RWPE1 (cell line): Measurements from ENCODE around the gene IFT25.

ENCODE experiments used
- CTCF ChIA-PET: fragments of 350-600 bp; sonication (Branson Sonifier 250); formaldehyde crosslinking; extraction: SDS; loops from one replicate; lab custom pipeline; 2021; lab: Yijun Ruan, JAX
- POLR2A ChIA-PET: fragments of 400-600 bp; formaldehyde crosslinking; extraction: SDS; loops from one replicate; lab custom pipeline; 2020; ENCODE audit warnings: antibody characterized with exemption; ENCODE audit not compliant: low non-redundant PET; lab: Yijun Ruan, JAX
- DNase-seq: peaks from one replicate; pipeline ENCODE4 v3.0.0; 2012; ENCODE audit warnings: low spot score
- H3K27ac ChIP-seq: fragments of 450-650 bp; 2 replicates; pipeline ENCODE4 v1.5.1; 2017
- TF ChIP-seq, protein P1 (sequence below): fragments of 450-650 bp; conservative IDR thresholded peaks from 2 replicates; pipeline ENCODE4 v1.5.1; 2017; ENCODE audit warnings: low read depth, mild to moderate bottlenecking

IFT25 gene

DNA sequence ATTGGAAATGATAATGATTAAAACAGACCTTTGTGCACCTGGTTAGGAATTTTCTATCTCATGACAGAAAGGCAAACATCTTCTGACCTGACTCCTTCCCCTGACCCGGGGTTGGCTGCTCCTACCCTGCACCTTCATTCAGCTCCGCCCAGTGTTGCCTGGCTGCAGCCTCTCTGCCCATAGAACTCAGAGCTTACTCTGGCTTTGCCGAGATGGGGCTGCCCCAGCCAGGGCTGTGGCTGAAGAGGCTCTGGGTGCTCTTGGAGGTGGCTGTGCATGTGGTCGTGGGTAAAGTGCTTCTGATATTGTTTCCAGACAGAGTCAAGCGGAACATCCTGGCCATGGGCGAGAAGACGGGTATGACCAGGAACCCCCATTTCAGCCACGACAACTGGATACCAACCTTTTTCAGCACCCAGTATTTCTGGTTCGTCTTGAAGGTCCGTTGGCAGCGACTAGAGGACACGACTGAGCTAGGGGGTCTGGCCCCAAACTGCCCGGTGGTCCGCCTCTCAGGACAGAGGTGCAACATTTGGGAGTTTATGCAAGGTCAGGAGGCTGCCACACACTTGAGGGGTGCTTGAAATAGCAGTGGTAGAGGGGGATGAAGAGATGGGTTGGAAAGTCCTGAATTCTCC is 51.4 kb downstream of the IFT25 start, which contains the start of gene DIO1:
TSS of gene DIO1 (plus strand) at position 189 of the 638 bp plus-strand sequence. CDS start at position 213, 24 bp downstream.
- ChIA-PET POLR2A (no interaction called here), CTCF (interaction anchor here (0.6 kb wide), 1 partner anchor 65 kb away, joined by 4 read pairs; no protein-coding TSS in a partner anchor)
- no peak for DNase-seq
- TF ChIP-seq, protein P1, sequence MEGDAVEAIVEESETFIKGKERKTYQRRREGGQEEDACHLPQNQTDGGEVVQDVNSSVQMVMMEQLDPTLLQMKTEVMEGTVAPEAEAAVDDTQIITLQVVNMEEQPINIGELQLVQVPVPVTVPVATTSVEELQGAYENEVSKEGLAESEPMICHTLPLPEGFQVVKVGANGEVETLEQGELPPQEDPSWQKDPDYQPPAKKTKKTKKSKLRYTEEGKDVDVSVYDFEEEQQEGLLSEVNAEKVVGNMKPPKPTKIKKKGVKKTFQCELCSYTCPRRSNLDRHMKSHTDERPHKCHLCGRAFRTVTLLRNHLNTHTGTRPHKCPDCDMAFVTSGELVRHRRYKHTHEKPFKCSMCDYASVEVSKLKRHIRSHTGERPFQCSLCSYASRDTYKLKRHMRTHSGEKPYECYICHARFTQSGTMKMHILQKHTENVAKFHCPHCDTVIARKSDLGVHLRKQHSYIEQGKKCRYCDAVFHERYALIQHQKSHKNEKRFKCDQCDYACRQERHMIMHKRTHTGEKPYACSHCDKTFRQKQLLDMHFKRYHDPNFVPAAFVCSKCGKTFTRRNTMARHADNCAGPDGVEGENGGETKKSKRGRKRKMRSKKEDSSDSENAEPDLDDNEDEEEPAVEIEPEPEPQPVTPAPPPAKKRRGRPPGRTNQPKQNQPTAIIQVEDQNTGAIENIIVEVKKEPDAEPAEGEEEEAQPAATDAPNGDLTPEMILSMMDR, result no peak
- no peak within 1 kb of the TSS for H3K27ac ChIP-seq

DNA sequence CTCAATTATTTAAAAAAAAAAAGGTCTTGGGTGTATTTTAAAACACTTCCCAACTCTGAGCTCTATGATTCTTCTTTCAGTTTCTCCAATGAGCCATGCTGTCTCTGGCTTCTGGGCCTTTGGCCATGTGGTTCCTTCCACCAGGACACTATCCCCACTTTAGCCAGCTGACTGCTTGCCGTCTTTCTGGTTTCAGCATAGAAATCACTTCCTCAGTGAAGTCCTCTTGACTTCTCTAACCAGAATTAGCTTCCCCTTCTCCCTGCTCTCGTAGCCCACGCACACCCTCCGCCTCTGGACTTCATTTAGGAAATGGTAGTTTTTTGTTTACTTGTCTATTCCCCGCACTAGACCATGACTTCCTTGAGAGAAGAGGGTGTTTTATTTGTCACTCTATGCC is 52.6 kb downstream of the IFT25 start:
- no peak for DNase-seq
- CTCF ChIA-PET, result interaction anchor here (0.7 to 1.2 kb wide), 2 partner anchors 8 to 14 kb away, joined by 3 read pairs; no protein-coding TSS in a partner anchor
- TF ChIP-seq, protein P1, result no peak
- no peak overlapping the region for H3K27ac ChIP-seq
- POLR2A ChIA-PET, result interaction anchor here (0.6 kb wide), 1 partner anchor 14 kb away, joined by 7 read pairs; no protein-coding TSS in a partner anchor

DNA sequence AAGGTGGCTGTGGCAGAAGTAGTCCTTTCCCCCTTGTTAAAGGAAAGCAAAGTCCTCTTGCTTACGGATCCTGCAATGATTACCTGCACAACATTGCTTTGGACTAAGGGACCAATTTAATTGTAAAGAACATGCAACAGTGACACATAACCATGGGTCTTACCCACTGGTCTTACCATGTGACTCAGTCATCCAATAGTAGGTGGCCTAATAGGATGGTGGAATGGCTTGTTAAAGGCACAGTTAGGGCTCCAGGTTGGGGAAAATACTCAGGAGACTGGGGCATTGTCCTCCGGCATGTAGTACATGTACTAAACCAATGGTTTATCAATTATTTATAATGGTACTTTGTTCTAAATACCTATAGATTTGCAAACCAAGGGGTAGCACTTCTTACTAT is 53.8 kb downstream of the IFT25 start:
- H3K27ac ChIP-seq, result no peak overlapping the region
- CTCF ChIA-PET, result no interaction called here
- DNase-seq, result no peak
- POLR2A ChIA-PET, result no interaction called here
- TF ChIP-seq, protein P1, result no peak

DNA sequence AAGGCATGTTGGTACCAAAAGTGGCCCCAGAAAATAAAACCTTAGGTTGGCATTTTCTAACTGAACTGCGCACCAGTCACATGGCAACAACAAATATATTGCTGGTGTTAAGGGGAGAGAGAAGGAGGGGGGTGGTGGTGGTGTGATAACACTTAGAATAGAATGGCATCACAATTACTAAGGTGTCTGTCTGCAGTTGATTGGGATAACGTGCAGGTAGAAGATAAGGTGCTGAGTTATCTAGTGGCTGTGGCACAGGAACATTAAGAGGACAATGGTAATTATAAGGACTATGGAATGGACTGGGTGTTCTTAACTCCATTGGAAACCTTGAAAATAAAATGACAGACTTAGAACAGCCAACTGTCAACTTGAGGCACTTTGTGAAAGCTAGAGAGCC is 54.5 kb downstream of the IFT25 start:
- H3K27ac ChIP-seq, result no peak overlapping the region
- no peak for DNase-seq
- ChIA-PET POLR2A (no interaction called here), CTCF (no interaction called here)
- TF ChIP-seq, protein P1, result no peak

DNA sequence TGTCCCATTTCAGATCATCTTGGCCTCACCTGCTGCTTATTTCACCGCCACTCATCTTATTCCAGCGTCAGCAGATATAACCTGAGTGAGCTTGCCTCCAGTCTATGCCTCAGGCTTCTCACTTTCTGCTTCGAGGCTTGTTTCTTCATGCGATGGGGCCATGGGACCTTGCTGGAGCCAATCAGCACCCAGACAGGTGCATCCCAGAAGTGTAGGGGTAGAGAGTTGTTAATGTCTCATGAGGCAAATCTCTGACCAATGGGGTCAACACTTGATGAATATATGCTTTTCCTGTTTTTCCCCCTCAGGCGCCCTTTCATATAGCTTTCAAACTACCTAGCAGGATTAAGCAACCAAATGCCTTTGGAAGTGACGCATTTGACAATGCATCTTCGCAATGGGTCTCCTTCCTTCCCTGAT is 55.0 kb downstream of the IFT25 start:
- ChIA-PET POLR2A (interaction anchor here (1.6 kb wide), 1 partner anchor 56 kb away, joined by 3 read pairs; the partner anchor contains the start of gene LRRC42), CTCF (no interaction called here)
- no peak for DNase-seq
- TF ChIP-seq, protein P1, result no peak
- H3K27ac ChIP-seq, result no peak overlapping the region

DNA sequence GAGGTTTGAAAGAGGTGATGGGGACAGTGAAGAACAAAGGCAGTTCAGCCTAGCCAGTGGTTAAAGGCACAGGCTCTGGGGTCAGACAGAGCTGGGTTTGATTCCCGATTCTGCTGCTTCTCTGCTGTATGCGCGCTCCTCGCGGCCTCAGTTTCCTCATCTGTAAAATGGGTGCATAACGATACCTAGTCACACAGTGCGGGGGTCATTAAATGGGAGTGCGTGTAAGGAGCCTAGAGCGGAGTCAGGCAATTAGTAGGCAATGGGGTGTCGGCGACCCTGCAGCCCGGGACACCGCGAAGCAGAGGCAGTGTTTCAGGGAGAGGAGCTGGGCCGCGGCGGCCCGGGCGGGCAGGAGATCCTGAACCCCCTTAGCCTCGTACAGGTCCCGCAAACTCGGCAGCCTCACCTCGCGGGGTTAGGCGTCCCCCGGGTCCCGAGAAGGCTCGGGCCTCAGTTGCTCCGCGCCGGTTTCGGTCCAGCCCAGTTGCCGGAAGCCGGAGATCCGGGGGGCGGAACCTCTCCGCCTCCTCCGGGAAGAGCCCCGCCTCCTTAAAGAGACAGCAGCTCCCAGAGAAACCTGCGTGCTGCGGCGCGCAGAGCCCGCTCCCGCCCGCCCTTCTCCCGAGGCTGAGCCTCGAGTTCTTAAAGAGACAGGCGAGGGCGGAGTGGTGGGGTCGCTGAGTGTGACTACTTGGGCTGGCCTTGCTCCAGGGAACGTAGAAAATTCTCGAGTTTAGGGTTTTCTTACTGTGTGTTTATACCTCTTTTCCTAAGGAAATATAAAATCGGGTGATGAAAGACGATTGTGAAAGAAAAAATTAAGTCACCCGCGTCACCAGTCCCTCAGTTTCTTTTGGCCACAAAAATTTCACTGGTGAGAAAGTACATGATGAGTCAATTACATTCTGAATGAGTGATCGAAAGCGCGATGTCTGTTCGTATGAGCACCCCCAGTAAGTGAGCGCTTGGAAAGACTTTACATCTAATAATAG is 55.9 kb downstream of the IFT25 start, which contains the start of gene YIPF1:
TSS of gene YIPF1 (minus strand) at position 494 of the 995 bp plus-strand sequence. CDS start 860 bp downstream, outside the sequence.
- ChIA-PET POLR2A (interaction anchor here (0.6 to 1.6 kb wide), 2 partner anchors 57 to 127 kb away, joined by 3 read pairs; partner anchors contain the start of gene LRRC42), CTCF (interaction anchor here (0.6 to 0.7 kb wide), 2 partner anchors 70 to 1193 kb away, joined by 3 to 5 read pairs; no protein-coding TSS in a partner anchor)
- peak within 1 kb of the TSS; percentile 65 for H3K27ac ChIP-seq
- peak; percentile 92 for DNase-seq
- TF ChIP-seq, protein P1, result no peak
